Left lung (tissue), 10 donors: ENCODE results near the gene FRYL. TPM values are rescaled to one million over a fixed set of nuclear protein-coding genes. Genes with fewer than 3 reads are reported as not detected.
A peak's percentile ranks its signal among the peaks of the same experiment; 100 is the strongest.
"Not testable (repeated sequence)": the region's sequence is repeated elsewhere in the genome, so short reads cannot be mapped to it uniquely, and the experiment has no call there.

Experiments used
- ATAC-seq: fragments of 200-7000 bp; cut with Tn5 transposase; one replicate; pipeline ENCODE4 v1.9.1; 2020; ENCODE audit warnings: moderate library complexity
- DNase-seq, 4 donors: peaks; one replicate each; pipeline ENCODE4 v3.0.0-alpha.2; 2013 to 2020
- H3K27ac ChIP-seq, 2 donors: fragments of 200-600 bp; sonication (generic) in 1 of 2; one replicate each; pipeline versions ENCODE4 v1.5.0 to v1.8.0; 2020 to 2021
- H3K27me3 ChIP-seq, 2 donors: fragments of 200-600 bp; sonication (generic) in 1 of 2; one replicate each; pipeline versions ENCODE4 v1.5.0 to v1.8.0; 2020 to 2021
- H3K36me3 ChIP-seq, 2 donors: fragments of 200-600 bp; sonication (generic) in 1 of 2; one replicate each; pipeline versions ENCODE4 v1.5.0 to v1.8.0; 2020 to 2021
- H3K4me1 ChIP-seq, 2 donors: fragments of 200-600 bp; one replicate each; pipeline ENCODE4 v1.8.0; 2021
- H3K4me3 ChIP-seq, 2 donors: fragments of 200-600 bp; sonication (generic) in 1 of 2; one replicate each; pipeline versions ENCODE4 v1.5.0 to v1.8.0; 2020 to 2021; ENCODE audit warnings: mild to moderate bottlenecking in 1 of 2
- H3K9me3 ChIP-seq, 2 donors: fragments of 200-600 bp; sonication (generic) in 1 of 2; one replicate each; pipeline versions ENCODE4 v1.5.0 to v1.8.0; 2020 to 2021
- CTCF ChIP-seq, 2 donors: fragments of 200-600 bp; sonication (generic) in 1 of 2; IDR thresholded peaks; one replicate each; pipeline versions ENCODE4 v1.5.0 to v1.8.0; 2021; ENCODE audit warnings: antibody characterized with exemption in 2 of 2
- intact Hi-C, 2 donors: fragments of 100-400 bp; cut with DNase I; formaldehyde crosslinking; loops; one replicate each; pipeline versions ENCODE4 v1.11.2 to v1.14.2; 2022
- polyA plus RNA-seq, 6 donors: library from polyadenylated mRNA; unstranded; fragments of 120-200 nt; gene quantifications; one replicate each; pipeline ENCODE4 v1.2.1, GENCODE V29; 2013; ENCODE audit not compliant: insufficient read length in 6 of 6
- total RNA-seq, 2 donors: library from RNA; stranded (reverse); fragmentation: NEBNext Ultra II Directional; extraction: Animal tissue kit (Norgen Biotek cat#: 25700); gene quantifications; one replicate each; pipeline ENCODE4 v1.2.1, GENCODE V29; 2021
- donor health status: DM: no; HTN: yes; CAD: no.
- donor health status: DM: no; HTN: no; CAD: no.

Gene FRYL
- total and polyA plus RNA-seq, 8 donors: 41.9 to 72.7 (median 50.3) TPM

DNA sequence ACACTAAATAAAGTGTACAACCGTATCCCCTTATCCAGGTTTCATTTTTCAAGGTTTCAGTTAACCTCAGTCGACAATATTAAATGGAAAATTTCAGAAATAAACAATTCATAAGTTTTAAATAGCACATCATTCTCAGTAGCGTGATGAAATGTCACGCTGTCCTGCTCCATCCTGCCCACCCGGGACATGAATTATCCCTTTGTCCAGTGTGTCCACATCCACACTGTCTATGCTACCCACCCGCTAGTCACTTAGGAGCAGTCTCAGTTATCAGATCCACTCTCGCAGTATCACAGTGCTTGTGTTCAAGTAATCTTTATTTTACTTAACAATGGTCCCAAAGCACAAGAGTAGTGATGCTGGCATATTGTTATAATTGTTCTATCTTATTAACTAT, 54.7 kb downstream of the FRYL start:
- H3K4me1 ChIP-seq: peaks cover 5 to 31% of the 10 kb centered on the region in 2 donors
- ATAC-seq (no peak), DNase-seq (no peak)
- no peak overlapping the region for H3K27ac ChIP-seq
- no peaks in the 10 kb centered on the region for H3K9me3 ChIP-seq
- intact Hi-C loops: no loop called here
- H3K27me3 ChIP-seq: no peaks in the 10 kb centered on the region
- no peak overlapping the region for H3K4me3 ChIP-seq
- no peaks in the 10 kb centered on the region for H3K36me3 ChIP-seq
- no peak for TF ChIP-seq CTCF (IDR thresholded peaks at IDR 0.05)

GRCh38 chr4:48722509-48723446, 57.3 kb downstream of the FRYL start:
- intact Hi-C loops: no loop called here
- no peak for ATAC-seq
- no peaks in the 10 kb centered on the region for H3K36me3 ChIP-seq
- no peak overlapping the region for H3K4me3 ChIP-seq
- peak overlapping the region in 1 of 2 donors; percentile 0 for H3K27ac ChIP-seq
- no peaks in the 10 kb centered on the region for H3K27me3 ChIP-seq
- H3K4me1 ChIP-seq: peaks cover 5 to 28% of the 10 kb centered on the region in 2 donors
- DNase-seq: no peak
- TF ChIP-seq CTCF (IDR thresholded peaks at IDR 0.05): no peak
- no peaks in the 10 kb centered on the region for H3K9me3 ChIP-seq

GRCh38 chr4:48720459-48720858, 59.6 kb downstream of the FRYL start:
- DNase-seq (no peak), ATAC-seq (no peak)
- Histone ChIP-seq H3K4me1 (peaks cover 5 to 12% of the 10 kb centered on the region in 2 donors), H3K36me3 (no peaks in the 10 kb centered on the region), H3K4me3 (no peak overlapping the region), H3K27ac (no peak overlapping the region), H3K9me3 (no peaks in the 10 kb centered on the region), H3K27me3 (no peaks in the 10 kb centered on the region)
- no peak for TF ChIP-seq CTCF (IDR thresholded peaks at IDR 0.05)
- intact Hi-C loops: no loop called here

GRCh38 chr4:48718818-48719465, 61.1 kb downstream of the FRYL start:
- Histone ChIP-seq H3K36me3 (no peaks in the 10 kb centered on the region), H3K9me3 (no peaks in the 10 kb centered on the region), H3K4me1 (peaks cover 0 to 5% of the 10 kb centered on the region in 2 donors), H3K4me3 (no peak overlapping the region), H3K27ac (no peak overlapping the region), H3K27me3 (no peaks in the 10 kb centered on the region)
- DNase-seq (no peak), ATAC-seq (no peak)
- intact Hi-C loops: no loop called here
- no peak for TF ChIP-seq CTCF (IDR thresholded peaks at IDR 0.05)

DNA sequence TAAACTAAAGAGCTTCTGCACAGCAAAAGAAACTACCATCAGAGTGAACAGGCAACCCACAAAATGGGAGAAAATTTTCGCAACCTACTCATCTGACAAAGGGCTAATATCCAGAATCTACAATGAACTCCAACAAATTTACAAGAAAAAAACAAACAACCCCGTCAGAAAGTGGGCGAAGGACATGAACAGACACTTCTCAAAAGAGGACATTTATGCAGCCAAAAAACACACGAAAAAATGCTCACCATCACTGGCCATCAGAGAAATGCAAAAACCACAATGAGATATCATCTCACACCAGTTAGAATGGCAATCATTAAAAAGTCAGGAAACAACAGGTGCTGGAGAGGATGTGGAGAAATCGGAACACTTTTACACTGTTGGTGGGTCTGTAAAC, 63.8 kb downstream of the FRYL start:
- H3K36me3 ChIP-seq, intact Hi-C loops, H3K9me3 ChIP-seq, ATAC-seq, H3K4me3 ChIP-seq, DNase-seq, H3K27ac ChIP-seq, H3K27me3 ChIP-seq, H3K4me1 ChIP-seq: not testable (repeated sequence)
